Neutrophil (primary cell): ENCODE data around the gene CSHL1.

ENCODE experiments used
- H3K27ac ChIP-seq: fragments of 200-600 bp; sonication (generic); 2 replicates; pipeline ENCODE4 v1.5.1; 2016; ENCODE audit warnings: mild to moderate bottlenecking, moderate library complexity
- H3K27me3 ChIP-seq: fragments of 200-600 bp; sonication (generic); 2 replicates; pipeline ENCODE4 v1.6.0; 2016; ENCODE audit warnings: mild to moderate bottlenecking
- H3K36me3 ChIP-seq: fragments of 200-600 bp; sonication (generic); 2 replicates; pipeline ENCODE4 v1.5.1; 2017
- H3K4me1 ChIP-seq, 2 experiments: fragments of 200-600 bp in 1 of 2; sonication (generic) in 1 of 2; 1 replicate in 1 of 2; 2 replicates in 1 of 2; pipeline versions ENCODE4 v1.5.1 to v1.6.1; 2013 to 2016; ENCODE audit warnings: low read depth in 1 of 2, low read length in 1 of 2, mild to moderate bottlenecking in 1 of 2, moderate library complexity in 1 of 2; ENCODE audit not compliant: control insufficient read depth in 1 of 2, insufficient read depth in 1 of 2
- H3K4me3 ChIP-seq, 2 experiments: fragments of 200-600 bp in 1 of 2; sonication (generic) in 1 of 2; 1 replicate in 1 of 2; 2 replicates in 1 of 2; pipeline ENCODE4 v1.5.1; 2013 to 2016; ENCODE audit warnings: low read depth in 1 of 2, low read length in 1 of 2, mild to moderate bottlenecking in 1 of 2, moderate library complexity in 1 of 2
- H3K9me3 ChIP-seq: fragments of 200-600 bp; sonication (generic); 2 replicates; pipeline ENCODE4 v1.5.1; 2016
- CTCF ChIP-seq: fragments of 200-600 bp; sonication (generic); IDR thresholded peaks from 2 replicates; pipeline ENCODE4 v1.5.1; 2016; ENCODE audit warnings: antibody characterized with exemption

CSHL1 gene

GRCh38 chr17:63947711-63948330 lies 36.8 kb upstream of the CSHL1 start:
- H3K27ac ChIP-seq: no peak overlapping the region
- H3K4me1 ChIP-seq: peaks cover 14 to 16% of the 10 kb centered on the region in 2 experiments
- H3K36me3 ChIP-seq: no peaks in the 10 kb centered on the region
- no peak for TF ChIP-seq CTCF
- H3K27me3 ChIP-seq: no peaks in the 10 kb centered on the region
- no peak overlapping the region for H3K4me3 ChIP-seq
- H3K9me3 ChIP-seq: no peaks in the 10 kb centered on the region

- no peaks in the 10 kb centered on the region for H3K9me3 ChIP-seq
- no peaks in the 10 kb centered on the region for H3K36me3 ChIP-seq
- H3K27ac ChIP-seq: peak overlapping the region; percentile 90
- no peaks in the 10 kb centered on the region for H3K27me3 ChIP-seq
- peaks cover 14 to 16% of the 10 kb centered on the region in 2 experiments for H3K4me1 ChIP-seq
- H3K4me3 ChIP-seq: peak overlapping the region; percentile 53 to 64
- TF ChIP-seq CTCF: peak; percentile 78
Measured at GRCh38 chr17:63946440-63947363, 35.6 kb upstream of the CSHL1 start.

GRCh38 chr17:63945784-63946439 lies 34.9 kb upstream of the CSHL1 start:
- Histone ChIP-seq H3K9me3 (no peaks in the 10 kb centered on the region), H3K4me3 (peak overlapping the region; percentile 53 to 64), H3K27ac (peak overlapping the region; percentile 90), H3K36me3 (no peaks in the 10 kb centered on the region), H3K4me1 (peaks cover 14 to 16% of the 10 kb centered on the region in 2 experiments), H3K27me3 (no peaks in the 10 kb centered on the region)
- TF ChIP-seq CTCF: no peak

GRCh38 chr17:63944736-63945499 lies 33.9 kb upstream of the CSHL1 start:
- no peak overlapping the region for H3K4me3 ChIP-seq
- TF ChIP-seq CTCF: no peak
- peaks cover 14 to 16% of the 10 kb centered on the region in 2 experiments for H3K4me1 ChIP-seq

GRCh38 chr17:63943745-63944144 lies 32.7 kb upstream of the CSHL1 start:
- no peaks in the 10 kb centered on the region for H3K27me3 ChIP-seq
- no peaks in the 10 kb centered on the region for H3K36me3 ChIP-seq
- peaks cover 14 to 16% of the 10 kb centered on the region in 2 experiments for H3K4me1 ChIP-seq
- no peak overlapping the region for H3K27ac ChIP-seq
- no peaks in the 10 kb centered on the region for H3K9me3 ChIP-seq
- no peak overlapping the region for H3K4me3 ChIP-seq
- no peak for TF ChIP-seq CTCF

More at GRCh38 chr17:63944736-63945499, 33.9 kb upstream of the CSHL1 start:
- no peaks in the 10 kb centered on the region for H3K9me3 ChIP-seq
- no peaks in the 10 kb centered on the region for H3K36me3 ChIP-seq
- no peak overlapping the region for H3K27ac ChIP-seq
- no peaks in the 10 kb centered on the region for H3K27me3 ChIP-seq
